MV-4-11 (cell line): ENCODE results near the gene OR10G3.

ENCODE experiments used
- DNase-seq: peaks from one replicate; lab custom pipeline; 2025; lab: John Stamatoyannopoulos, UW

Gene OR10G3

DNA sequence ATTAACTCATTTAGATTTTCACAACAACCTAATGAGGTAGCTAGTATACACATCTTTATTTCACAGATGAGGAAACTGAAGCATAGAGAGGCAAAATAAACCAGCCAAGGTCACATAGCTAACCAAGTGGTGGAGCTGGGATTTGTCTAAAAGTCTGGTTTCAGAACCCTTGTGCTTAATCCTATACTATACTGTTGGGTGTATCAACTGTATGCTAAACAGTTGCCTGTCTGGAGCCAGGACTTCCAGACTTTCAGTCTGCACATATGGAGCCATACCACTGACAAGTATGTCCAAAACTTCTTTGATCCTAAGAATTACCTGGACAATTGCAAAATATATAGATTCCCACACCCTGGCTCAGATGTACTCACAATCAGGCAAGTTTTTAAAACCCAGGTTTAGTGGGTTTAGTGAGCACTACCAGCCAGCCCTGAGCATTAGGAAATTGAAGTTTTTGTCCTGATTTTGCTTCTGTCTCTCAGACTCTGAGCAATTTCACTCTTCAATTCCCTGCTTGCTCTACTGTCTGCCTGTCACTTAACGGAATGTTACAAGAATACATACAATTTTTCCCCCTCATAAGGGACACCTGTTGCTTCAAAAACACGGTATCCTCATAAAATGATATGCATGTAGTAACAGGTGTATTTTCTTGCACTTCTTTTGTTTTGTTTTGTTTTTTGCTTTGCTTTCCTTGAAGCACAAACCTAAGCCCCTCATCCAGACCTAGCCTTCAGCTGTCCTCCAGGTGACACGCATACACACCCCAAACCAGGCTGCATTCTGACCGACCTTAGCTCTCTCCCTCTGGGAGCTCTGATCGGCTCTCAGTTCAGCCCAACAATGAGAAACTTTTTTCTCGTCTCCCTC, 44.1 kb downstream of the OR10G3 start:
- DNase-seq = no peak

DNA sequence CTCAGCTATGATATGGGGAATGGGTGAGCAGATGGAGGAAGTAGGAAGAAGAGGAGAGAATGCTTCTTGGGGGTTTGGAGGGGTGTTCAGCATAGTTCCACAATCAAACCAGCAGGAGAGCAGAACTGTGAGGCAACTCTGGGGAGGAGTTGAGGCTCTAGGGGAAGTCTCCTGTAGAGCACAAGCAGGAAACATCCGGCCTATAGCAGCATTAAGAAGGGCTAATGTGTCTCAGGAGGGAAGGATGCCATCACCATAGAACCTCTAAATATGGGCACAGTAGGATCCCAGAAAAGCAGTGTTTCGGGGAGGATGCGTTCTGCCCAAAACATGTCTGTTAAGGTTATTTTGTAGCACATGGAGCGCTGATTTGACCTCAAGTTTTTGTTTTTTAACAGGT, 45.3 kb downstream of the OR10G3 start:
- peak; percentile 28 for DNase-seq

DNA sequence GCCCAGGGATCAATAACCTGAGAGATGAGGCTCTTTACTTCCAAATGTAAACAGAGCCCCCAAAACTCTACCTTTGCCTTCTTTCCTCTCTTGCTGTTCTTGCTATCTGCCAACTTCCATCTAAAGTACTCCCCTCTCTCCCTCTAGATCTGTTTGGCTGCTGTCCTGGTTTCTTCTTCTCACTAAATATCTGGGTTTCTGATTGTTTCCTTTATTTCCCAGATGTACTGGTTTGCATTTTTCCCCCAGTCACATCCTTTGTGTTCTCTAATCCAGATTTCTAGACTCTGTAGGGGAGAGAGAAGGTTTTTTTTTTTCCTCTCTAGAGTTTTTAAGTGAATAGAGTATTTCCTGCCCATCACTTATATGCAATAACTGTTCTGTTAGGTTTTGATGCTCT, 46.6 kb downstream of the OR10G3 start:
- DNase-seq = no peak

DNA sequence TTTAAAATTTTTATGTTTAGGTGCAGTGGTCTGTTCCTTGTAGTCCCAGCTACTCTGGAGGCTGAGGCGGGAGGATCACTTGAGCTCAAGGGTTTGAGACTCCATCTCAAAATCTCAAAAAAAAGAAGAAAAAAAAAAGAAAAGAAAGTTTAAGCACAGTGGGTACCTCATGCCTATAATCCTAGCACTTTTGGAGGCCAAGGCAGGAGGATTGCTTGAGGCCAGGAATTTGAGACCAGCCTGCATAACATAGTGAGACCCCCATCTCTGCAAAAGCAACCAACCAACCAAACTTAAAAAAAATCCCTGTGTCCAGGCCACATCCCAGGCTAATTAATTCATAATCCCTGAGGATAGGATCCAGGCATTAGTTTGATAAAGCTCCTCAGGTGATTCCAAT, 50.4 kb downstream of the OR10G3 start:
- DNase-seq = no peak

DNA sequence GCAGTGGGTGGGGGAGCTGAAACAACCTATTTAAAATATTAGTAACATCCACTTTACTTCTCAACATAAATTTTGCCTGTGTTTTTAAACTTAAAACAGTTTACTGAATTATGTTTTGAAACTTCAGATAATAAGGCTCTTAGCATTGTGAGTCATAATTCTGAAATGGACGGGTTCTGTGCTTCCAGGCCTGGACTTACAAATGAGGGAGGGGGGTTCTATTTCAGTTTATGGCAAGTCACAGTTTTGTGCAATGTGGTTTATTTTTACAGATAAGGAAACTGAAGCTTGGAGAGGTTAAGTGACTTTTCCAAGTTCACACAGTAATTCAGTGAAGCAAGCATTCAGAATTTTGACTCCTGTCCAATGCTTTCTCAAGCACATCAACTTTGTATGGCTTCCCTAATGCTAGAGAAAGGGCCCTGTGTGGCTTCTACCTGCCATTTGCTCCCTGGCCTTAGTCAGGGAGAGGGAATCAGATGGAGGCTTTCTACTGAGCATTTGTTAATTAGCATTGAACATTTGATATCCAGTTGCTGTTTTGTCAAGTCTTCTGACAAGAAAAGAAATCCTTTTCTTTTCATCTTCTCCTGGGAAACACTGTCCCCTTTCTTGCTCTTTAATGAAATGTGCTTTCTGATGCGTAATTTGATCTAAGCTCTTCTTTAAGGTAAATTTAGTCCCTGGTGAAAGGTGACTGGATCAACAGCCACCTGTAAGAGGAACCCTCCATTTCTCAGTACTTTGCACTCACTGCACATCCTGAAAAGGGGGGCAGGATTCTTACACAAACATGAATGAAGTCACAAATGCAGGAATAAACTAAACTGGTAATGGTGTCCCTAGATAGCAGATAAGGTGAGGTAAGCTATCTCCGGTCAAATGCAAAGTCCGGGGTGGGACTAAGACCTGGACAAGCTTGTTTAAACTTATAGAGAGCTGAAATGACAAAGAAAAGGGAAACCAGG, 51.2 kb downstream of the OR10G3 start:
- peak; percentile 22 for DNase-seq

DNA sequence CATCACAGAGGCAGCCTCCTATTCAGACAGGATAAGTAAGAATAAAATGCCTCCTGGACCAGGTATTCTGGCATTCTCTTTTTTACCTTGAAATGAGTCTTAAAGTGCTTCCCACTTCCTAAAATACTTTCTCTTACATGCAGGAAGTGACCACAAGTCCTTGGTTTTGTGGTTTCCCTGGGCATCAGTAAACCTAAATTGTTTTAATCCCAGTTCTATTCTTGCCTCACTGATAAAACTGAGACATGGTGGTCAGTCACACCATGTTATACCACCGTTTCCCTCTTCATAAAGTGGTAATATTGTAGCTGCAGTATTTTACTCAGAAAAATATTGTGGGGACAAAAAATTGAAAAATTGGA, 52.6 kb downstream of the OR10G3 start:
- peak; percentile 61 for DNase-seq

DNA sequence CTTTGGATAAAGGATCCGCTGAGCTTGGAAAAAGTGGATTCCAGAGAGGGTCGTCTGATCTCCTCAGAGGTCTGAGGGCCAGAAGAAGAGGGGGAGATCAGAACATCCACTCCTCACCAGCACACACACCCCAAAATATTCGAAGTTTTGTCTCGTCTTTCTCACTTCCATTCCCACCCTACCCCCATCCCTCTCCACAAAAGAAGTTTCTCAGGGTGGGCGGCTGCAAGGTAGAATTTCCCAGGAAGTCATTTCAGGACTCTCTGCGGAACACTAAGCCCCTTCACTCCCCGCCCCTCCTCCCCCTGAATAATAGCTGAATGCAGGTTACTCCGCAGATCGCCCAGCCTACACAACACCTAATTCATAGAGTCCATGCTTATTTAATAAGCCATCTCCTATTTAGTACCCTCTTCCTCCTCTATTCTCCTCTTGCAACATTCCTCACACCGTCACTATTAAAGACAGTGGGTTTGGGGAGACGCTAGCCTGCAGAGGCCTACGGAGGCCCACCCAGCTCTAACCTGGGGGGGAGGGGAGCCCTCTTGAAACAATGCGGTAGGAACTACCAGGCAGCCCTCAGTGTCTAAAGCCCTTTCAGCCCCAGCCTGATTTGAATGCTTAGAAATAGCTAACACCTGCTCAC, 53.1 kb downstream of the OR10G3 start:
- DNase-seq = no peak

DNA sequence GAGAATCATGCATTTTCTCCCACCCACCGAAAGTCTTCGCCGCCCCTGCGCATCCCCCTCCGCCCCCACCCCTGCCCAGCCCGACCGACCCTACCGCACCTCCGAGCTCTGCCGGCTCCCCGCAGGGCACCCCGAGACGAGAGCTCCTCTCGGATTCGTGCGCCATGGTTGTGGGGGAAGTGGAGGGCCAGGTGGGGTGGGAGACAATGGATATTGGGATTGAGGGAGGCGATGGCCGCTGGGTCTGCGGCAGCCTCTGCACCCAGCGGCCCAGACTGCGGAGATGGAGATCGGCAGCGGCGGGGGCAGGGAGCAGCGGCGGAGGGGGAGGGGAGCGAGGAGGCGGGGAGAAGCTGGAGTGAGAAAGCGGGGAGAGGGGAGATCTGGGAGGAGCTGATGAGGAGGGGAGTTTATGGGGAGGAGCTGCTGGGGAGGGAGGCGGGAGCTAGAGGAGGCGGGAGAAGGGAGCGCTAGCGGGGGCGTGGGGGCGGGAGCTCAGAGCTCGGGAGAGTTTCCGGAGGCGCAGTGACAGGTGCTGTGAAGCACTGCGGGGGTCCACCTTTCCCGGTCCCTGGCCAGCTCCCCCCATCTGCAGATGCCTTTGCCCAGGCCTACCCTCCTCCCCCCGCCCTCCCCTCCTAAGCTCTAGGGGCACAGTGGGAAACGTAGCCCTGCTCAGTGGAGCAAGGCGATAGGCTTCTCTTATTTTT, 53.8 kb downstream of the OR10G3 start, which contains the start of gene SALL2:
Gene SALL2, minus strand, starts transcription at position 385 of the 710 bp plus-strand sequence. Its CDS starts 219 bp downstream, at position 166.
- no peak for DNase-seq

DNA sequence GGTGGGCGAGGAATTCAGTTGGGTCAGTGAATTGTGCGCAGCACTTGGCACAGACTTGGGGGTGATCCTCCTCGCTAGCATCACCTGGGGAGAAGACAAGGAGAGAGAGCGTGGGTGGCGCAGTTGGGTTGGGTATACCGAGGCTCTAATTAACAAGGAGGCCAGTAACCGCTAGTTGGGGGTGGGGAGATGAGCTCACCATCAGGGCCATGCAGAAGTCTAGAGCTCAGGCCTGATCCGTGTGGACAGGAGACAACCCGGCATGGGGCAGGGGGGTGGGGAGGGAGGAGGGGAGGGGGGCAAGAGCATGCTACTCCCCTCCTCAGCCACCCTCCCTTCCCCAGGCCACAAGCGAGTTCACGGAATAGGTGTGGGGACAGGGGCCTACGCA, 54.3 kb downstream of the OR10G3 start:
- DNase-seq = no peak

DNA sequence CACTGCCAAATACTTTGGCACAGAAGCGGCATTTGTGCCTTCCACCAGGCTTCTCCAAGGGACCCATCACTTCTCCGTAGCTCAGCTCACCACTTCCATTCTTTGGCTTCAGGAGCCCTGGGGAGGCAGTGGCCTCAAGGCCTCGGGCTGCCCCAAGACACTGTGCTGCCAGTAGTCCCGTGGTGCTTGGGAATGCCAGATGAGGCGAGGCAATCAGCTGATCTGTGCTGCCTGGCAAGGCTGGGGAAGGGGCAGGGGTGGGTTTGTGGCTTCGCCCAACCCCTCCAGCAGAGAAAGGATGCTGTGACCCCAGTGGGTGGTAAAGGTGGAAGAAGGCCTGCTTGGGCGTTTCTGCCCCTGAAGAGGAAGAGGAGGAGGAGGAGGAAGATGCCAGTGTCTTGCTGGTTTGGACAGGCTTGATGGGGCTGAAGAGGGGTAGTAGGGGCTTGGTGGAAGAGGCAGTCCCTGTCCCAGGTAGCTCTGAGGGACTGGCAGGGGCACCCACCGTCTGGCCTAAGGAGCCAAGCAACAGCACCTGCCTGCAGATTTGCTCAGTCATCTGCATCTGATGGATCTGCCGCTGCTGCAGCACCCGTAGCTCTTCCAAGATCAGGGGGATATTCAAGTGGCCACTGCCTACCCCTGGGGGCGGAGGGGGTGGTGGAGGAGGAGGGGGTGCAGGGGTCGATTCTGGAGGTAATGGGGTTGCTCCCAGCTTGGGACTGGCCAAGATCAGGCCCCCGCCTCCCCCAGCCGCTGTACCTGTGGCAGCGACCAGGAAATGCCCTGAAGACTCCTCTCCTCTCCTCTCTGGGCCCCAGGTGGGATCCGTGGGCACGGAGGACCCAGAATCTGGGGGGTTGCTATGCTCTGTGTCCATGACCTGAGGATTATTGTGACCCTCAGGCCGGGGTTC, 55.0 kb downstream of the OR10G3 start:
- no peak for DNase-seq

DNA sequence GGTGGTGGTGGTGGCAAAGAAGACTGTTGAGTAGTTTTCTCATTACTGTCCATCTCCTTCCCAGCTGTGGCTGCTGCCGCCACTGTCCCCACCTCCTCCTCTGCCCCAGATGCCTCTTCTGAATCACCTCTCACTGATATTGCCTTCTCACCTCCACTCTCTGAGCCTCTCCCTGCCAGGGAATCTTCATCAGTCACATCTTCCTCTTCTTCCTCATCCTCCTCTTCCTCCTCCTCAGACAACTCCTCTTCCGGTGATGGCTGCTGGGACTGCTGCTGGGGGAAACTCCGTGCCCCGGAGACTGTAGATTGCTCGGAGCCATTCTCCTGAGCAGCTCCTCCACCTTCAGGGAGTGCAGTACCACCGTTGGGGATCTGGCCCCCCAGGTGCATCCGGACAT, 56.7 kb downstream of the OR10G3 start:
- DNase-seq = no peak

DNA sequence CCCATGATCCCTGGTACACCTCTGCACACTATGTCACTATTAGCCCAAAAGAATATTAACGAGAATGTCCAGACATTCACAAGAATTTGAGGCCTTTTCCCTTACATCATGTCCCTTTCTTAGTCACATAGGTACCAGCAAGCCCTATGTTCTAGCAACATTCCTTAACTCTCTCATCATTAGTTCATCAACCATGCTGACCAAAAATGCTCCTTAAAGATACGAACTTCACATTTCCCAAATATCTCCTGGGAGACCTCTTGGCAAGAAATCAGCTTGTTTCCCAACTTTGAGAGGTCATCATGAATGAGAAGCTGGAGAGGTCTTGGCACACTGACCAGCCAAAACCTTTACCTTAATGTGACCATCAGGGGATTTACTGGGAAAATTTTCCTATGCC, 58.4 kb downstream of the OR10G3 start:
- DNase-seq = no peak

DNA sequence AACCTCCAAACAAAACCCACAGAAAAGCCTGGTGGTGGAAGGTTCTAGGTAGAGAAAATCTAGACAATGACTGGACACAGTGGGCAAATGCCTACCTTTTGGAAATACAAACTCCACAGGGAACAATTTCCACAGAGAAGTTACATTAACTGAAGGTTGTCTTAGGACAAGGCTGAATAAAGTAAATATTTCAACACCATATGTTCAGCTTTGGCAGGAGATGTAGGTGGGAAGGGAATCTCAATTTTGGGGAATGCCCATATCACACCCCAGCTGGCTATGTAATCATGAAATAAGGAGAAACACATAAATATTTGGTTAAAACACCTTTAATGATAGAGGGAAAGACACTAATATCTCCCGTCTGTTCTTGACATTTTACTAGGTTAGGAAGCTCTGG, 59.1 kb downstream of the OR10G3 start:
- DNase-seq = no peak

DNA sequence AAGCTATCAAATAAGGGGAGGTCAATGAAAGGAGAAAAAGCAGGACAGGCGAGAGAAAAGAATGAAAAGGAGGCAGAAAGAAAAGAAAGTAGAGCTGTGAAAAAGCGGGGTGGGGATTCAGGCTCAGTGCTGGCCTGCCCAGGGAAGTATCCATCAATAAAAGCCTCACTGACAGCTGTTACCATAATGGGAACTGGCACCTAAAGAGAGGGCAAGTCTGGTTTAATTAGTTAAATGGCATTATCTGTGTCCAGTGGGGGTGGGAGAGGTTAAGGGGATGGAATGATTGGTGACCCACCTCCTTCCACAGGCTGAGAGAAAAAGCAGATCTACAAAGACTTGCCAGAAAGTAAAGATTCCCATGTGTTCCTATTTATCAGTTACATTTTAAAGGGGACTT, 61.2 kb downstream of the OR10G3 start:
- no peak for DNase-seq
